SH-SY5Y (cell line): ENCODE results near the gene RAB34.

Experiments used
- GATA2 ChIP-seq: IDR thresholded peaks from 2 replicates; pipeline ENCODE4 v1.6.1; 2011; ENCODE audit warnings: mild to moderate bottlenecking, low read depth, low read length
- GATA3 ChIP-seq: IDR thresholded peaks from 2 replicates; pipeline ENCODE4 v1.6.1; 2011; ENCODE audit warnings: low read depth, mild to moderate bottlenecking, low read length, moderate library complexity

DNA sequence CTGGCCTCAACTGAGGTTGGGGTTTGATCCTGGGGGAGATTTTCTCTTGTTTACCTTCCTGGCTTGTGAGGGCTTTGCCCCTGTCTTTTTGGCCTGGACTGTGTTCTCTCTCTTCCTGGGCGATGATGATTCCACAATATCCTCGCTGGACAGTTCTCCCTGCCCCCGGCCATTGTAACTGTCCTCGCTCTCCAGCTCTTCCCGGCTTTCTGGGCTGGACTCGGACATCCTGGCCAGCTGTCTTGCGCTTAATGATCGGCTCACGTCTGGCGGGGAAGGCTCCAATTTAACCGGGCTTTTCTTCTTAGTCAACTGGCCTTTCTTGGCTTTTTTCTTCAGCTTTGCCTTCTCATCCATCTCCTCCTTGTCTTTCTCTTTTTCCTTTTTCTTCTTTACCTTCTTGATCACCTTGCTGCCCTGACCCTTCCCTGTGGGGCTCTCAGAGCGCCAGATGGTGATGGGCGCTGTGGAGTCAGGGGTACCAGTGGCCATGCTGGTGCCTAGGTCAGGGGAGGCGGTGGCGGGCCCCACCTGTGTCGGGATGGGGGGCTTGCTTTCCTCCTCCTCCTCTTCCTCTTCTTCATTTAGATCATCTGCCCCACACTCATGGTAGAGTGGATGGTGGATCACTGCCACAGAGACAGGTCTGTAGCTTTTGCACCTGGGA lies 14.0 kb downstream of the RAB34 start:
- TF ChIP-seq GATA2 (no peak), GATA3 (no peak)
